CD14-positive monocyte (primary cell): ENCODE measurements around the gene MTMR6. TPM values are rescaled to one million over a fixed set of nuclear protein-coding genes. Genes with fewer than 3 reads are reported as not detected.

Experiments
- DNase-seq, 3 donors: peaks; one replicate each; pipeline ENCODE4 v3.0.0-alpha.2; 2011 to 2022
- H2AFZ ChIP-seq: 2 replicates; pipeline ENCODE4 v1.6.0; 2012; ENCODE audit warnings: mild to moderate bottlenecking, low read depth, low read length, inconsistent platforms; ENCODE audit not compliant: insufficient read depth, poor library complexity, severe bottlenecking
- H3K27ac ChIP-seq, 2 donors: 1 replicate in 1 of 2; 2 replicates in 1 of 2; pipeline ENCODE4 v1.5.1; 2012 to 2013; ENCODE audit warnings: low read length in 2 of 2, control low read depth in 1 of 2, inconsistent platforms in 1 of 2, low read depth in 1 of 2, mild to moderate bottlenecking in 1 of 2
- H3K27me3 ChIP-seq, 2 donors: one replicate each; pipeline versions ENCODE4 v1.6.0 to v1.6.1; 2011 to 2013; ENCODE audit warnings: low read length in 2 of 2; ENCODE audit not compliant: control insufficient read depth in 2 of 2, insufficient read depth in 2 of 2
- H3K36me3 ChIP-seq, 2 donors: replicated peaks in 1 of 2; 1 replicate in 1 of 2; 2 replicates in 1 of 2; pipeline versions ENCODE4 v1.5.1 to v1.6.1; 2012 to 2013; ENCODE audit warnings: low read length in 2 of 2, control low read depth in 1 of 2, inconsistent platforms in 1 of 2, mild to moderate bottlenecking in 1 of 2; ENCODE audit not compliant: insufficient read depth in 2 of 2, control insufficient read depth in 1 of 2
- H3K4me1 ChIP-seq, 2 donors: 1 replicate in 1 of 2; 2 replicates in 1 of 2; pipeline versions ENCODE4 v1.5.1 to v1.6.1; 2012 to 2013; ENCODE audit warnings: low read length in 2 of 2, control low read depth in 1 of 2, inconsistent platforms in 1 of 2, mild to moderate bottlenecking in 1 of 2, moderate library complexity in 1 of 2; ENCODE audit not compliant: insufficient read depth in 2 of 2, control insufficient read depth in 1 of 2
- H3K4me2 ChIP-seq: replicated peaks from 2 replicates; pipeline ENCODE3; 2012; ENCODE audit warnings: low read length, moderate library complexity, mild to moderate bottlenecking; ENCODE audit not compliant: poor library complexity, severe bottlenecking; ENCODE audit errors: extremely low read depth
- H3K4me3 ChIP-seq, 3 experiments: fragments of 200-600 bp in 1 of 3; sonication (generic) in 1 of 3; replicated peaks in 1 of 3; 1 replicate in 2 of 3; 2 replicates in 1 of 3; pipeline ENCODE4 v1.5.1; 2011 to 2013; ENCODE audit warnings: low read length in 3 of 3, mild to moderate bottlenecking in 3 of 3, control low read depth in 2 of 3, low read depth in 2 of 3, inconsistent platforms in 1 of 3, moderate library complexity in 1 of 3
- H3K79me2 ChIP-seq: 2 replicates; pipeline ENCODE4 v1.6.0; 2012; ENCODE audit warnings: mild to moderate bottlenecking, control low read depth, inconsistent platforms, low read length, moderate library complexity; ENCODE audit not compliant: insufficient read depth
- H3K9ac ChIP-seq: 2 replicates; pipeline ENCODE4 v1.6.0; 2017; ENCODE audit warnings: low read length, mild to moderate bottlenecking; ENCODE audit not compliant: insufficient read depth, poor library complexity, severe bottlenecking
- H3K9me3 ChIP-seq, 2 donors: replicated peaks in 1 of 2; 1 replicate in 1 of 2; 2 replicates in 1 of 2; pipeline versions ENCODE4 v1.5.1 to v1.6.1; 2012 to 2013; ENCODE audit warnings: low read length in 2 of 2, control low read depth in 1 of 2; ENCODE audit not compliant: control insufficient read depth in 1 of 2, insufficient read depth in 1 of 2
- H4K20me1 ChIP-seq: 2 replicates; pipeline ENCODE4 v1.6.0; 2012; ENCODE audit warnings: mild to moderate bottlenecking, low read length, control low read depth, moderate library complexity; ENCODE audit not compliant: insufficient read depth
- H3K27ac Mint-ChIP-seq, 7 donors: one replicate each; pipeline ENCODE4 v1.8.0; 2020; ENCODE audit warnings: mild to moderate bottlenecking in 7 of 7, mixed read lengths in 7 of 7, moderate library complexity in 6 of 7, inconsistent platforms in 2 of 7
- H3K27me3 Mint-ChIP-seq, 3 donors: one replicate each; pipeline ENCODE4 v1.8.0; 2021 to 2022; ENCODE audit warnings: low read depth in 3 of 3, mild to moderate bottlenecking in 3 of 3, mixed read lengths in 3 of 3, moderate library complexity in 3 of 3, inconsistent platforms in 1 of 3
- H3K36me3 Mint-ChIP-seq, 2 donors: one replicate each; pipeline ENCODE4 v1.8.0; 2020; ENCODE audit warnings: mixed read lengths in 2 of 2, inconsistent platforms in 1 of 2, mild to moderate bottlenecking in 1 of 2
- H3K4me1 Mint-ChIP-seq: one replicate; pipeline ENCODE4 v1.8.0; 2020; ENCODE audit warnings: mild to moderate bottlenecking, mixed read lengths
- H3K4me3 Mint-ChIP-seq, 2 donors: one replicate each; pipeline ENCODE4 v1.8.0; 2020; ENCODE audit warnings: mild to moderate bottlenecking in 2 of 2, mixed read lengths in 2 of 2, moderate library complexity in 1 of 2
- H3K9me3 Mint-ChIP-seq, 7 donors: one replicate each; pipeline ENCODE4 v1.8.0; 2020 to 2022; ENCODE audit warnings: mixed read lengths in 7 of 7, mild to moderate bottlenecking in 6 of 7, moderate library complexity in 6 of 7, inconsistent platforms in 2 of 7
- CTCF ChIP-seq: fragments of 200-600 bp; IDR thresholded peaks from one replicate; pipeline ENCODE4 v1.8.0; 2022; ENCODE audit warnings: antibody characterized with exemption, mild to moderate bottlenecking
- WGBS: methylation state at CpG from one replicate; pipeline ENCODE4 v1.1.5; 2013; ENCODE audit warnings: missing lambda C conversion rate; ENCODE audit not compliant: insufficient coverage; 5-methylcytosine and 5-hydroxymethylcytosine counted together
- intact Hi-C, 2 donors: fragments of 100-400 bp; cut with micrococcal nuclease; formaldehyde crosslinking; loops; one replicate each; pipeline versions ENCODE4 v1.15.0 to v1.15.1; 2023
- polyA plus RNA-seq, 3 donors: library from polyadenylated mRNA; depleted of rRNA in 1 of 3; unstranded in 2 of 3; stranded (reverse) in 1 of 3; fragments of 300-500 nt in 2 of 3; fragments of >200 nt in 1 of 3; fragmentation: Illumina TruSeq in 2 of 3; gene quantifications; 1 replicate in 2 of 3; 2 replicates in 1 of 3; pipeline ENCODE4 v1.2.3, GENCODE V29; 2012 to 2021

The MTMR6 gene
- polyA plus RNA-seq, 3 donors = 7.4 to 31.9 (median 24.4) TPM

- H4K20me1 ChIP-seq = no peaks in the 10 kb centered on the region
- H3K79me2 ChIP-seq = no peaks in the 10 kb centered on the region
- Mint-ChIP-seq H3K9me3 (no peaks in the 10 kb centered on the region), H3K36me3 (no peaks in the 10 kb centered on the region), H3K4me3 (no peak overlapping the region), H3K27ac (no peak overlapping the region), H3K27me3 (peaks cover 8 to 17% (median 14%) of the 10 kb centered on the region in 3 donors), H3K4me1 (peaks cover 14% of the 10 kb centered on the region)
- H3K4me3 ChIP-seq = no peak overlapping the region
- H2AFZ ChIP-seq = no peak overlapping the region
- H3K9ac ChIP-seq = no peak overlapping the region
- intact Hi-C loops = loop anchor here in 1 of 2 donors (2.0 to 10.0 kb wide), 2 partner anchors 52 to 144 kb away; partner anchors contain the start of gene MTMR6
- no peak overlapping the region for H3K27ac ChIP-seq
- H3K9me3 ChIP-seq = no peaks in the 10 kb centered on the region
- peak; percentile 82 for TF ChIP-seq CTCF
- WGBS = 10% methylated on average over 2 of the region's 2 CpGs
- peaks cover 0 to 3% of the 10 kb centered on the region in 2 donors for H3K4me1 ChIP-seq
- no peaks in the 10 kb centered on the region for H3K36me3 ChIP-seq
- no peak overlapping the region for H3K4me2 ChIP-seq
- peak; percentile 29 to 63 (median 44) for DNase-seq
- H3K27me3 ChIP-seq = peaks cover 0 to 14% of the 10 kb centered on the region in 2 donors
Observed at GRCh38 chr13:25232937-25233515, 54.3 kb downstream of the MTMR6 start.

DNA sequence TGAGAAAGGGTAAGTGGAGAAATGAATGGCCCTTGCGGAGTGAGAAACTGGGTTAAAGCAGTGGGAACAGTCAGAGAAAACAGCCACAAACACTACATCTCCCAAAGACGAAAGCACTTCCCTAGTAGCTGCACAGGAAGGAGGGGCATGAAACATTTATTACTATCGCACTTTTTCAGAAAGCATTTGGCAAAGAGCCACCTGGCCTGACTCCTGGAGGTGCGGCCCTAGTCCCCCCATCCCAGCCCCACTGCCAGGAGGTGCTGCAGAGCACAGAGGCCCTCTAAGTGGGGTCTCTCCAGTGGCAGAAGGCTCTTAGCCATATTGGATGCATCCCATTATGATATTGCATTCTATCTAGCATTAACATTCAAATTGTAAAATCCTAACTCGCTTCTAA, 55.8 kb downstream of the MTMR6 start:
- no peak for TF ChIP-seq CTCF
- Mint-ChIP-seq H3K4me1 (peaks cover 9% of the 10 kb centered on the region), H3K27me3 (peaks cover 8 to 20% (median 16%) of the 10 kb centered on the region in 3 donors), H3K4me3 (no peak overlapping the region), H3K27ac (no peak overlapping the region), H3K9me3 (no peaks in the 10 kb centered on the region), H3K36me3 (no peaks in the 10 kb centered on the region)
- Histone ChIP-seq H3K36me3 (no peaks in the 10 kb centered on the region), H3K4me2 (no peak overlapping the region), H3K27me3 (peaks cover 0 to 19% of the 10 kb centered on the region in 2 donors), H3K27ac (no peak overlapping the region), H3K9me3 (no peaks in the 10 kb centered on the region), H3K4me3 (no peak overlapping the region), H3K4me1 (peaks cover 0 to 3% of the 10 kb centered on the region in 2 donors), H3K79me2 (no peaks in the 10 kb centered on the region), H2AFZ (no peak overlapping the region), H3K9ac (no peak overlapping the region), H4K20me1 (no peaks in the 10 kb centered on the region)
- intact Hi-C loops = loop anchor here in 1 of 2 donors (10.0 kb wide), 1 partner anchor 53 kb away; the partner anchor contains the start of gene MTMR6
- 7% methylated on average over 3 of the region's 5 CpGs for WGBS
- no peak for DNase-seq
